Psoas muscle (tissue), 8 donors: ENCODE data around the gene CRTAC1. TPM values are rescaled to one million over a fixed set of nuclear protein-coding genes. Genes with fewer than 3 reads are reported as not detected.

Experiments
- ATAC-seq, 4 donors: fragments of 200-7000 bp; cut with Tn5 transposase; one replicate each; pipeline ENCODE4 v1.9.1; 2020; ENCODE audit warnings: moderate library complexity in 3 of 4, mild to moderate bottlenecking in 2 of 4
- DNase-seq, 2 donors: peaks; one replicate each; pipeline ENCODE4 v3.0.0-alpha.2; 2020
- H3K27ac ChIP-seq: fragments of 200-600 bp; one replicate; pipeline ENCODE4 v1.8.0; 2022
- H3K27me3 ChIP-seq, 3 donors: fragments of 200-600 bp in 1 of 3; one replicate each; pipeline versions ENCODE4 v1.6.1 to v1.8.0; 2013 to 2022; ENCODE audit warnings: low read length in 2 of 3, mild to moderate bottlenecking in 2 of 3, moderate library complexity in 1 of 3; ENCODE audit not compliant: insufficient read depth in 3 of 3
- H3K36me3 ChIP-seq, 2 donors: fragments of 200-600 bp in 1 of 2; one replicate each; pipeline versions ENCODE4 v1.6.1 to v1.8.0; 2013 to 2022; ENCODE audit warnings: low read depth in 1 of 2, mild to moderate bottlenecking in 1 of 2, moderate library complexity in 1 of 2; ENCODE audit not compliant: insufficient read depth in 1 of 2
- H3K4me1 ChIP-seq: fragments of 200-600 bp; one replicate; pipeline ENCODE4 v1.8.0; 2022
- H3K4me3 ChIP-seq: fragments of 200-600 bp; one replicate; pipeline ENCODE4 v1.8.0; 2022; ENCODE audit warnings: mild to moderate bottlenecking
- H3K9me3 ChIP-seq: fragments of 200-600 bp; one replicate; pipeline ENCODE4 v1.8.0; 2022
- WGBS, 3 donors: extraction: QIAGEN DNeasy Blood & Tissue Kit; methylation state at CpG; one replicate each; pipeline versions ENCODE4 v1.1.6 to v1.1.7; 2013; 5-methylcytosine and 5-hydroxymethylcytosine counted together
- intact Hi-C, 2 donors: fragments of 100-400 bp; cut with DNase I; formaldehyde crosslinking; loops; one replicate each; pipeline versions ENCODE4 v1.11.0 to v1.14.2; 2022
- polyA plus RNA-seq, 3 donors: library from polyadenylated mRNA; stranded (reverse); fragments of 200-250 nt; gene quantifications; one replicate each; pipeline ENCODE4 v1.2.3, GENCODE V29; 2013
- total RNA-seq, 4 donors: library from RNA; stranded (reverse); fragmentation: NEBNext Ultra II Directional in 2 of 4; extraction: Animal tissue kit (Norgen Biotek cat#: 25700) in 2 of 4; gene quantifications; one replicate each; pipeline versions ENCODE4 v1.2.1 to v1.2.4, GENCODE V29; 2021 to 2023
- TF ChIP-seq, protein P1 (sequence below): fragments of 200-600 bp; IDR thresholded peaks from one replicate; pipeline ENCODE4 v1.8.0; 2022; ENCODE audit warnings: antibody characterized with exemption
- donor health status: healthy with polysubstance abuse.
- donor health status: DM: no; HTN: no; CAD: no; lungs with moderate emphysema.
- donor health status: Bipolar disorder and iron deficiency.
- donor health status: healthy.
- donor health status: DM: yes; HTN: yes; CAD: no.
- donor health status: DM: no; HTN: no; CAD: no.
- donor health status: DM: no; HTN: no; CAD: no.
- donor health status: DM: yes; HTN: yes; CAD: no.

Gene CRTAC1
- total and polyA plus RNA-seq, 7 donors, result 0.07 to 0.93 (median 0.30) TPM

GRCh38 chr10:98074315-98074911 lies 44.0 kb upstream of the CRTAC1 start:
- Histone ChIP-seq H3K27ac (no peak overlapping the region), H3K9me3 (no peaks in the 10 kb centered on the region), H3K27me3 (peaks cover 0 to 19% (median 0%) of the 10 kb centered on the region in 3 donors), H3K4me3 (no peak overlapping the region), H3K36me3 (no peaks in the 10 kb centered on the region), H3K4me1 (no peaks in the 10 kb centered on the region)
- TF ChIP-seq, protein P1, sequence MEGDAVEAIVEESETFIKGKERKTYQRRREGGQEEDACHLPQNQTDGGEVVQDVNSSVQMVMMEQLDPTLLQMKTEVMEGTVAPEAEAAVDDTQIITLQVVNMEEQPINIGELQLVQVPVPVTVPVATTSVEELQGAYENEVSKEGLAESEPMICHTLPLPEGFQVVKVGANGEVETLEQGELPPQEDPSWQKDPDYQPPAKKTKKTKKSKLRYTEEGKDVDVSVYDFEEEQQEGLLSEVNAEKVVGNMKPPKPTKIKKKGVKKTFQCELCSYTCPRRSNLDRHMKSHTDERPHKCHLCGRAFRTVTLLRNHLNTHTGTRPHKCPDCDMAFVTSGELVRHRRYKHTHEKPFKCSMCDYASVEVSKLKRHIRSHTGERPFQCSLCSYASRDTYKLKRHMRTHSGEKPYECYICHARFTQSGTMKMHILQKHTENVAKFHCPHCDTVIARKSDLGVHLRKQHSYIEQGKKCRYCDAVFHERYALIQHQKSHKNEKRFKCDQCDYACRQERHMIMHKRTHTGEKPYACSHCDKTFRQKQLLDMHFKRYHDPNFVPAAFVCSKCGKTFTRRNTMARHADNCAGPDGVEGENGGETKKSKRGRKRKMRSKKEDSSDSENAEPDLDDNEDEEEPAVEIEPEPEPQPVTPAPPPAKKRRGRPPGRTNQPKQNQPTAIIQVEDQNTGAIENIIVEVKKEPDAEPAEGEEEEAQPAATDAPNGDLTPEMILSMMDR, result no peak
- DNase-seq (no peak), ATAC-seq (no peak)
- intact Hi-C loops, result no loop called here
- WGBS, 3 donors, result 1 to 5% (median 4%) methylated on average over 2 of the region's 2 CpGs

- WGBS, 3 donors, result 76 to 83% (median 79%) methylated on average over 5 of the region's 5 CpGs
- intact Hi-C loops, result no loop called here
- peaks cover 2 to 15% (median 11%) of the 10 kb centered on the region in 3 donors for H3K27me3 ChIP-seq
Measured at GRCh38 chr10:98067165-98067564, 36.7 kb upstream of the CRTAC1 start.

GRCh38 chr10:98063740-98064027 lies 33.3 kb upstream of the CRTAC1 start:
- TF ChIP-seq, protein P1, result no peak
- Histone ChIP-seq H3K4me3 (no peak overlapping the region), H3K36me3 (no peaks in the 10 kb centered on the region), H3K27ac (no peak overlapping the region), H3K4me1 (no peaks in the 10 kb centered on the region), H3K27me3 (peaks cover 2 to 28% (median 11%) of the 10 kb centered on the region in 3 donors), H3K9me3 (no peaks in the 10 kb centered on the region)
- intact Hi-C loops, result no loop called here
- DNase-seq, result no peak
- ATAC-seq, result no peak

More at GRCh38 chr10:98067165-98067564, 36.7 kb upstream of the CRTAC1 start:
- H3K36me3 ChIP-seq, result no peaks in the 10 kb centered on the region
- no peaks in the 10 kb centered on the region for H3K9me3 ChIP-seq
- no peak overlapping the region for H3K4me3 ChIP-seq
- TF ChIP-seq, protein P1, result no peak
- H3K27ac ChIP-seq, result no peak overlapping the region
- H3K4me1 ChIP-seq, result no peaks in the 10 kb centered on the region
- ATAC-seq (no peak), DNase-seq (no peak)

GRCh38 chr10:98062424-98062823 lies 32.0 kb upstream of the CRTAC1 start:
- DNase-seq (no peak), ATAC-seq (no peak)
- Histone ChIP-seq H3K4me3 (no peak overlapping the region), H3K9me3 (no peaks in the 10 kb centered on the region), H3K27ac (no peak overlapping the region), H3K4me1 (no peaks in the 10 kb centered on the region), H3K36me3 (no peaks in the 10 kb centered on the region), H3K27me3 (peaks cover 2 to 31% (median 6%) of the 10 kb centered on the region in 3 donors)
- intact Hi-C loops, result no loop called here
- 64 to 72% (median 66%) methylated on average over 6 of the region's 6 CpGs for WGBS, 3 donors
- TF ChIP-seq, protein P1, result no peak

DNA sequence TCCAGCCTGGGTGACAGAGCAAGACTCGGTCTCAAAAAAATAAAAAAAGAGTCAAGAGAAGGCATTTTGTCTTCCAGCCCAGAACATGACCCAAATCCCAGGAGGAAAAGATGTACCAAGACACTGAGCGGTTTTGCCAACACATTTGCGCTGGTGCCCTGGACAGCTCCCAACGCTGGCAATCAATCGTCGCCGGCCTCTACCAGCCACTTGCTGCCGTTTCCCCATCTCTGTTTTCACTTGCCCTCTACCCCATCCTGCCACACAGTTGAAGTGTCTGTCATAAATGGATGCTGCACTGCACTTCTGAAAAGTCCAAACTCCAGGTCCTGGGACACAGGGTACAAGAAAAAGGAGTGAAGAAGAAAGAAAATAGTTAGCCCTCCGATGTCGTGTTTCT lies 29.7 kb upstream of the CRTAC1 start:
- 38 to 70% (median 47%) methylated on average over 10 of the region's 10 CpGs for WGBS, 3 donors
- H3K27ac ChIP-seq, result no peak overlapping the region
- no peaks in the 10 kb centered on the region for H3K9me3 ChIP-seq
- peaks cover 0 to 28% (median 4%) of the 10 kb centered on the region in 3 donors for H3K27me3 ChIP-seq
- H3K36me3 ChIP-seq, result no peaks in the 10 kb centered on the region
- intact Hi-C loops, result no loop called here
- no peaks in the 10 kb centered on the region for H3K4me1 ChIP-seq
- no peak for DNase-seq
- TF ChIP-seq, protein P1, result no peak
- no peak for ATAC-seq
- no peak overlapping the region for H3K4me3 ChIP-seq
